ENCODE data around the gene WT1.

Gene WT1

DNA sequence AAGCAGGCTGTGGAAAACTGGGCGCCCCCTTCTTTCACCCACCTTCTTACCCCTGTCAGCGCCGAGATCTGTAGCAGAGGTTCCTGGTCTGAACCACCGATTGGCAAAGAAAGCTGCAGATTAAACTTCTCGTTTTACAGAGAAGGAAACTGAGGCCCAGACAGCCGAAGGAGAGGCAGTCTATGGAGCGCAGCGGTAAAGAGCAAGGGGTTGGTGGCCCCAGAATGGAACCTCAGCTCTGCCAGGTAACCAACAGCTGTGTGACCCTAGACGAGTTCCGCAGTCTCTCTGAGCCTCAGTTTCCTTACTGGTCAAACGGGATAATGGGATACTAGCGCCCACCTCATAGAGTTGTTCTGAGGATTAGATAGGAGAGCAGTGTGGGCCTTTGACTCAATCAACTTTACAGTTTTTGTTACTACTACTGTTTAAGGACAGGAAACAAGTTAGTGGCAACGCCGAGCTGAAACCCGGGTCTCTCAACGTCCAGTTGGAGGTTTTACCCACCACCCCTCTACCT is 3.1 kb upstream of the WT1 start:
- TF ChIP-seq CEBPB (IDR thresholded peaks at IDR 0.05) (no peak), CREB1 (IDR thresholded peaks at IDR 0.05; ENCODE audit: low read depth) (no peak), TEAD4 (IDR thresholded peaks at IDR 0.05) (no peak), TCF12 (IDR thresholded peaks at IDR 0.05; ENCODE audit: low read depth) (no peak), YY1 (IDR thresholded peaks at IDR 0.05; ENCODE audit: low read depth) (no peak)

DNA sequence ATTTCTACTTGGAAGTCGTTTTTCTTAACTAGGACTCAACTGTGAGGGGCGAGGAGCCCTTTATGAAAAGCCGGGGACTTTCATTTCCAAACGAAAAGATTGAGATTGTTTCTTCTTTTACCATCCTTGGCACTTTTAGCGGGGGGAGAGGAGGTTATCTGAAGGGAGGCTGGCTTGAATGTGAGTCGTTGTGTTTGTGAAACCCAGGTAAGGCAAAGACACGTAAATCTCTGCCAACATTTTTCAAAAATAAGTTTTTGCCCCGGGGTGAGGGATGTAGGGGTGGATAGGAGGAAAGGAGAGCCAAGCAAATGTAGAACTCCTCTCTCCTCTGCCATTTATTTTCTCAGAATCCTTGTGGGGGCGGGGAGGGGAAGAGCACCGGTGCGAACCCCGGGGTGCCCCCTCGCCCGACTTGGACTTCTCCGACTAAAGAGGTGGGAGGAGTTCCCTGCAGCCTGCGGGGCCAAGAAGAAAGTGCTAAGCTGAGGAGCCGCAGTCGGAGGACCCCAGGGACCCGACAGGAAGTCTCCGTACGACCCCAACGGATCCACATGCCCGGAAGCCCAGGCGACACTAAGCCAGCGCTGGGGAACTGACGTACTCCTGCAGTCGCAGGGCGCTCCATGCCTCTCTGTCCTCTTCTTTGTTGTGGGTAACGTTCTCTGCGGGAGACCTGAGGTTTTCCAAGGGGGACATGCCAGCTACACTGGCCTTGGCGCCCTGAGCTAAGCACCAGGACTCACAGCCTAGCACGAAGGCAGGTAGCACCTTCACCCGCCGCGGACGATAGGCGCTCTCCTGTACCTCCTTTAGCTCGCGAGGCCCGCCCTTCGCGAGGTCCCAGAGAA is 2.4 kb upstream of the WT1 start:
- TF ChIP-seq RAD21 (IDR thresholded peaks at IDR 0.05; ENCODE audit: low read depth), result no peak
- no peak for TF ChIP-seq CREB1 (IDR thresholded peaks at IDR 0.05; ENCODE audit: low read depth)
- TF ChIP-seq, protein P1, sequence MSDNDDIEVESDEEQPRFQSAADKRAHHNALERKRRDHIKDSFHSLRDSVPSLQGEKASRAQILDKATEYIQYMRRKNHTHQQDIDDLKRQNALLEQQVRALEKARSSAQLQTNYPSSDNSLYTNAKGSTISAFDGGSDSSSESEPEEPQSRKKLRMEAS (IDR thresholded peaks at IDR 0.05), result no peak
- no peak for TF ChIP-seq CEBPB (IDR thresholded peaks at IDR 0.05)
- no peak for TF ChIP-seq FOXM1 (IDR thresholded peaks at IDR 0.05; ENCODE audit: borderline replicate concordance, low read depth)
- TF ChIP-seq, protein P2, sequence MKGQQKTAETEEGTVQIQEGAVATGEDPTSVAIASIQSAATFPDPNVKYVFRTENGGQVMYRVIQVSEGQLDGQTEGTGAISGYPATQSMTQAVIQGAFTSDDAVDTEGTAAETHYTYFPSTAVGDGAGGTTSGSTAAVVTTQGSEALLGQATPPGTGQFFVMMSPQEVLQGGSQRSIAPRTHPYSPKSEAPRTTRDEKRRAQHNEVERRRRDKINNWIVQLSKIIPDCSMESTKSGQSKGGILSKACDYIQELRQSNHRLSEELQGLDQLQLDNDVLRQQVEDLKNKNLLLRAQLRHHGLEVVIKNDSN (IDR thresholded peaks at IDR 0.05), result no peak
- TF ChIP-seq, protein P3, sequence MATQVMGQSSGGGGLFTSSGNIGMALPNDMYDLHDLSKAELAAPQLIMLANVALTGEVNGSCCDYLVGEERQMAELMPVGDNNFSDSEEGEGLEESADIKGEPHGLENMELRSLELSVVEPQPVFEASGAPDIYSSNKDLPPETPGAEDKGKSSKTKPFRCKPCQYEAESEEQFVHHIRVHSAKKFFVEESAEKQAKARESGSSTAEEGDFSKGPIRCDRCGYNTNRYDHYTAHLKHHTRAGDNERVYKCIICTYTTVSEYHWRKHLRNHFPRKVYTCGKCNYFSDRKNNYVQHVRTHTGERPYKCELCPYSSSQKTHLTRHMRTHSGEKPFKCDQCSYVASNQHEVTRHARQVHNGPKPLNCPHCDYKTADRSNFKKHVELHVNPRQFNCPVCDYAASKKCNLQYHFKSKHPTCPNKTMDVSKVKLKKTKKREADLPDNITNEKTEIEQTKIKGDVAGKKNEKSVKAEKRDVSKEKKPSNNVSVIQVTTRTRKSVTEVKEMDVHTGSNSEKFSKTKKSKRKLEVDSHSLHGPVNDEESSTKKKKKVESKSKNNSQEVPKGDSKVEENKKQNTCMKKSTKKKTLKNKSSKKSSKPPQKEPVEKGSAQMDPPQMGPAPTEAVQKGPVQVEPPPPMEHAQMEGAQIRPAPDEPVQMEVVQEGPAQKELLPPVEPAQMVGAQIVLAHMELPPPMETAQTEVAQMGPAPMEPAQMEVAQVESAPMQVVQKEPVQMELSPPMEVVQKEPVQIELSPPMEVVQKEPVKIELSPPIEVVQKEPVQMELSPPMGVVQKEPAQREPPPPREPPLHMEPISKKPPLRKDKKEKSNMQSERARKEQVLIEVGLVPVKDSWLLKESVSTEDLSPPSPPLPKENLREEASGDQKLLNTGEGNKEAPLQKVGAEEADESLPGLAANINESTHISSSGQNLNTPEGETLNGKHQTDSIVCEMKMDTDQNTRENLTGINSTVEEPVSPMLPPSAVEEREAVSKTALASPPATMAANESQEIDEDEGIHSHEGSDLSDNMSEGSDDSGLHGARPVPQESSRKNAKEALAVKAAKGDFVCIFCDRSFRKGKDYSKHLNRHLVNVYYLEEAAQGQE (IDR thresholded peaks at IDR 0.05; ENCODE audit: low read depth), result no peak
- no peak for TF ChIP-seq TAF1 (IDR thresholded peaks at IDR 0.05; ENCODE audit: low read depth)
- TF ChIP-seq TCF12 (IDR thresholded peaks at IDR 0.05; ENCODE audit: low read depth), result no peak
- no peak for TF ChIP-seq NFIC (IDR thresholded peaks at IDR 0.05)
- TF ChIP-seq EGR1 (IDR thresholded peaks at IDR 0.05), result no peak
- TF ChIP-seq ZBTB7A (IDR thresholded peaks at IDR 0.05; ENCODE audit: low read depth), result no peak
- TF ChIP-seq TEAD4 (IDR thresholded peaks at IDR 0.05), result no peak
- TF ChIP-seq YY1 (IDR thresholded peaks at IDR 0.05; ENCODE audit: low read depth), result no peak
- TF ChIP-seq EP300 (IDR thresholded peaks at IDR 0.05; ENCODE audit: borderline replicate concordance), result no peak

DNA sequence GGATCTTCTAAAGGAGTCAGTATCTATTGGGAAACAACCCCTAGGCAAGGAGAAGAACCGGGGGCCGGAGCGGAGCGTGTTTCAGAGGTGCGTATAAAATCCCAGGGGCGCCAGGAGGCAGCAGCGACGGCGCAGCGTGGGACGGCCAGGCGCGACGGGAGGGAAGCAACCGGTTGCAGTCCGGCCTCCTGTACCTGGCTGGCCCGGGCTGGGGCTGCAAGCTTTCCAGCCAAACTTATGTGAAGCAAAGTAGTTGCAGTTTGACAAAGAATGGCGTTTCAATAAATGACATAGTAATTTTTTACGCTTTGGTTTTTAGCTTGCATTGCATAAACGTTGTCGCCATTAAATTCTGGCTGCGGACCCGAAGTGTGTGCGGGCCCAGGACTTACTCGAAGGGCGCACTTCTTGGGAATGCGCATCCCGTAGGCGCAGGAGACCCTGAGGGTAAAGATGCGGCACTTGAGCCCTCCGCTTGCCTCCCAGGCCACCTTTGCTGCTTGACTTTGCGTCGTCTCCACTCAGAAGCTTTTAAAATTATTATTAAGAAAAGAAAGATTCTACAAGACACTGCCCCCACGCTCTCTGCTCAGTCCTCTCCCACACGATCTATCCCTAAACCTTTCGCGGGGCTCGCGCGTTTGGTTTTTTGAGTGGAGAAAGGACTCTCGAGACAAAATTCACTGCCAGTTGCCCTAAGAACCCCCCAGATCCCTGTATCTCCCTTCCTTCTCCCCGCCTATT is 1.6 kb upstream of the WT1 start:
- TF ChIP-seq EP300 (IDR thresholded peaks at IDR 0.05; ENCODE audit: borderline replicate concordance) (no peak), CEBPB (IDR thresholded peaks at IDR 0.05) (no peak), TEAD4 (IDR thresholded peaks at IDR 0.05) (no peak), RAD21 (IDR thresholded peaks at IDR 0.05; ENCODE audit: low read depth) (no peak), FOXM1 (IDR thresholded peaks at IDR 0.05; ENCODE audit: borderline replicate concordance, low read depth) (no peak), NFIC (IDR thresholded peaks at IDR 0.05) (no peak), CREB1 (IDR thresholded peaks at IDR 0.05; ENCODE audit: low read depth) (no peak), ZBTB7A (IDR thresholded peaks at IDR 0.05; ENCODE audit: low read depth) (no peak), TAF1 (IDR thresholded peaks at IDR 0.05; ENCODE audit: low read depth) (no peak), TCF12 (IDR thresholded peaks at IDR 0.05; ENCODE audit: low read depth) (no peak), EGR1 (IDR thresholded peaks at IDR 0.05) (no peak), YY1 (IDR thresholded peaks at IDR 0.05; ENCODE audit: low read depth) (no peak)
- TF ChIP-seq, protein P2 (IDR thresholded peaks at IDR 0.05), result no peak
- TF ChIP-seq, protein P1 (IDR thresholded peaks at IDR 0.05), result no peak
- TF ChIP-seq, protein P3 (IDR thresholded peaks at IDR 0.05; ENCODE audit: low read depth), result no peak

DNA sequence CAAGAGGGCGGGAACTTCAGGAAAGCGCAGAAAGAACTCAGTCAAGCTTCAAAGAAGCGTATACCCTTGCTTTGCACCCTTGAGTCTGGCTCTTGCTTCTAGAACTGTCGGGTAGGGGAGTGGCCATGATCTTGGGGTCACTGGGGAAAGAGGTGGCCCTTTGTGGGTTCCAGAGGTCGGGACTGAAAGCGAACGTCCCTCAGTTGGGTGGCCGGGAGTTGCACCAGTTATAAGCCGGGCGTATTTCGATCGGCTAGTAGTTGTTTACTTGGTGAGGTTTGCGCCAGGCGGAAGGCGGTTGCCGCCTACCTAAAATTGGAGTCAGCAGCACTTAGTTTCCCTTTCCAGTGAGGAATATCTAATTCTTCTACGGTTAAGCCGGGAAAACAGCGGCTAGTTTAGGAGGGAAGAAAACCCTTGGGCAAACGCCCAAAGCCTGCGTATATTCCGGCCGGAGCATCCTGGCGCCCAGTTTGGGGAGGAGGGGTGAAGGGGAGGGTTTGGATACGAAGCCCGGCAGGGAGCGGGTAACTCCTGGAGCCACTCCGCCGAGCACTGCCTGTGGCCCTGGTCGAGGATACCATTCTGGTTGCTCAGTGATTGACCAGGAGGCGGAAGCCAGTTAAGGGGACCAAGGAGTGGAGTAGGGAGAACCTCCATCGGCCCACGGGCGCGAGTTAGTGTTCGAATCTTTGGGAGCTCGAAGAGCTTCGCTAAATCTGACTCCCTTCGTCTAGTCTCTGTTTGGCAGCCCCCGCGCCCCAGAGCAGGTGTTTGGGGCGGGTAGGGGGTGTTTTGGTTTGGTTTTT is 807 bp upstream of the WT1 start:
- no peak for TF ChIP-seq TEAD4 (IDR thresholded peaks at IDR 0.05)
- TF ChIP-seq, protein P3 (IDR thresholded peaks at IDR 0.05; ENCODE audit: low read depth), result no peak
- TF ChIP-seq EGR1 (IDR thresholded peaks at IDR 0.05), result no peak
- no peak for TF ChIP-seq TCF12 (IDR thresholded peaks at IDR 0.05; ENCODE audit: low read depth)
- TF ChIP-seq CREB1 (IDR thresholded peaks at IDR 0.05; ENCODE audit: low read depth), result no peak
- TF ChIP-seq EP300 (IDR thresholded peaks at IDR 0.05; ENCODE audit: borderline replicate concordance), result no peak
- TF ChIP-seq FOXM1 (IDR thresholded peaks at IDR 0.05; ENCODE audit: borderline replicate concordance, low read depth), result no peak
- no peak for TF ChIP-seq ZBTB7A (IDR thresholded peaks at IDR 0.05; ENCODE audit: low read depth)
- TF ChIP-seq TAF1 (IDR thresholded peaks at IDR 0.05; ENCODE audit: low read depth), result no peak
- TF ChIP-seq RAD21 (IDR thresholded peaks at IDR 0.05; ENCODE audit: low read depth), result no peak
- TF ChIP-seq YY1 (IDR thresholded peaks at IDR 0.05; ENCODE audit: low read depth), result no peak
- TF ChIP-seq CEBPB (IDR thresholded peaks at IDR 0.05), result no peak
- TF ChIP-seq, protein P1 (IDR thresholded peaks at IDR 0.05), result no peak
- TF ChIP-seq, protein P2 (IDR thresholded peaks at IDR 0.05), result no peak
- no peak for TF ChIP-seq NFIC (IDR thresholded peaks at IDR 0.05)
